Measurements from ENCODE around the gene PSMB5. TPM values are rescaled to one million over a fixed set of nuclear protein-coding genes. Genes with fewer than 3 reads are reported as not detected.

The PSMB5 gene
- total RNA-seq, 6 experiments from 2014 or later: 51.2 to 93.5 (median 59.1) TPM

DNA sequence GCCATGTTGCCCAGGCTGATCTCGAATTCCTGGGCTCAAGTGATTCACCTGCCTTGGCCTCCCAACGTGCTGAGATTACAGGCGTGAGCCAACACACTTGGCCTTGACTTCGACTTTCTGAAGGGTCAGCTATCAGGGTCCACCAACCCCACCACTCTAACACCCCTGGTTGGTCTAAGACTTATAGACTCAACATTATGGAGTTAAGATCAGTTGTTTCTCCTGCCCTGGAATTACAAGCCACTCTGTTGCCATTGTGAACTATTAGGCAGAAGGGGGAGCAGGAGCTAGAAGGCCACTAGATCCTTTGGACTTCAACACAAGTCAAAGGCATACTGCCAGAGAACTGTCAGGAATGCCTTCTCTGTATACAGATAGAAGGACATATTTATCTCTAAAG, 5.4 kb upstream of the PSMB5 start:
- H3K4me1 ChIP-seq: peaks cover 0 to 6% (median 0%) of the 10 kb centered on the region in 4 donors
- intact Hi-C loops (cut with DNase I): no loop called here
- 93% methylated on average over 4 of the region's 4 CpGs for WGBS (ENCODE audit: insufficient coverage, low coverage, low lambda C conversion rate, missing lambda C conversion rate)
- H3K4me3 ChIP-seq: no peak overlapping the region
- no peak for DNase-seq
- TF ChIP-seq CTCF (IDR thresholded peaks at IDR 0.05): no peak
- no peak for TF ChIP-seq POLR2A (IDR thresholded peaks at IDR 0.05)
- H3K36me3 ChIP-seq: no peaks in the 10 kb centered on the region
- ATAC-seq: no peak
- no peaks in the 10 kb centered on the region for H3K9me3 ChIP-seq
- no peak overlapping the region for H3K27ac ChIP-seq
- no peaks in the 10 kb centered on the region for H3K27me3 ChIP-seq

DNA sequence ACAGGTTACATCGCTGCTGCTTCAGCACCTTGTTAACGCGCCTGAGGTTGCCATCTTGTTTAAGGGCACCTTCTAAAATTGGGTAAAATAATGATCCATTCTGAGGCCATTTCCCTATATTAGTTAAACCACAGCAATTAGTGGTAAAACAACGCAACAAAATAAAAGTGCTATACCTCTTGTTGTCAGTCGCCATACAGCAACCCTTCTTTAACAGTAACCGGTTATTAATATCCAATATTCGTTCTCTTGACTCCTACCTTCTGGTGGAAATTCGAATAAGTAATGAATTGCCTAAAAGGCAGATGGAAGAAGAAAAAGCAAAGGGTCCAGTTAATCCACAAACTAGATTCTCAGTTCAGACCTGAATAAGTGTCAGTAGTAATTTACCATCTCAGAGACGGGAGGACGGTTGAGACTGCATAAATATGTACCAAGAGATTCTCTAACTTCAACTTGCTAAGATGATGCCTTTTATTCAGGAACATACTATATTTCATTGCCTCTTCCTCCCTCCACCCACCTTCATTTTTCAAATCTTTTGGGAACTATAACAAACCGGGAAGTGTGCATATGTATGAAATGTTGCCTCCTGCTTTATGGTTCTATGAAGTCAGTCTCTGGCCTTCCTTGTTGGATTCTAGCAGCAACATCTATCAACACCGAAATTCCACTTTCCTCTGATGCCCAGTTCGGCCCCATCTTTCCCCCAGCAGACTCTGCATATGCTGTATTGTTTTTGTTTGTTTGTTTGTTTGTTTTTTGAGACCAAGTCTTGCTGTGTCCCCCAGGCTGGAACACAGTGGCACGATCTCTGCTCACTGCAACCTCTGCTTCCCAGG, 824 bp upstream of the PSMB5 start:
- no peaks in the 10 kb centered on the region for H3K27me3 ChIP-seq
- DNase-seq (no peak), ATAC-seq (no peak)
- peaks cover 0 to 27% (median 7%) of the 10 kb centered on the region in 4 donors for H3K36me3 ChIP-seq
- intact Hi-C loops (cut with DNase I): no loop called here
- H3K4me1 ChIP-seq: peaks cover 0 to 13% (median 3%) of the 10 kb centered on the region in 4 donors
- H3K4me3 ChIP-seq: peak overlapping the region; percentile 83 to 96 (median 85)
- 72% methylated on average over 14 of the region's 14 CpGs for WGBS (ENCODE audit: insufficient coverage, low coverage, low lambda C conversion rate, missing lambda C conversion rate)
- no peaks in the 10 kb centered on the region for H3K9me3 ChIP-seq
- peak overlapping the region; percentile 80 to 92 (median 82) for H3K27ac ChIP-seq
- TF ChIP-seq CTCF (IDR thresholded peaks at IDR 0.05) (no peak), POLR2A (IDR thresholded peaks at IDR 0.05) (no peak)

GRCh38 chr14:23033801-23034497, 751 bp downstream of the PSMB5 start:
- Histone ChIP-seq H3K27ac (peak overlapping the region; percentile 80 to 92 (median 82)), H3K27me3 (no peaks in the 10 kb centered on the region), H3K4me3 (peak overlapping the region; percentile 83 to 96 (median 85)), H3K36me3 (peaks cover 0 to 37% (median 7%) of the 10 kb centered on the region in 4 donors), H3K4me1 (peaks cover 0 to 13% (median 3%) of the 10 kb centered on the region in 4 donors), H3K9me3 (no peaks in the 10 kb centered on the region)
- intact Hi-C loops (cut with DNase I): no loop called here
- DNase-seq (no peak), ATAC-seq (peak in 1 of 4 donors; percentile 2)
- WGBS (ENCODE audit: insufficient coverage, low coverage, low lambda C conversion rate, missing lambda C conversion rate): 45% methylated on average over 13 of the region's 17 CpGs
- TF ChIP-seq CTCF (IDR thresholded peaks at IDR 0.05) (no peak), POLR2A (IDR thresholded peaks at IDR 0.05) (no peak)

DNA sequence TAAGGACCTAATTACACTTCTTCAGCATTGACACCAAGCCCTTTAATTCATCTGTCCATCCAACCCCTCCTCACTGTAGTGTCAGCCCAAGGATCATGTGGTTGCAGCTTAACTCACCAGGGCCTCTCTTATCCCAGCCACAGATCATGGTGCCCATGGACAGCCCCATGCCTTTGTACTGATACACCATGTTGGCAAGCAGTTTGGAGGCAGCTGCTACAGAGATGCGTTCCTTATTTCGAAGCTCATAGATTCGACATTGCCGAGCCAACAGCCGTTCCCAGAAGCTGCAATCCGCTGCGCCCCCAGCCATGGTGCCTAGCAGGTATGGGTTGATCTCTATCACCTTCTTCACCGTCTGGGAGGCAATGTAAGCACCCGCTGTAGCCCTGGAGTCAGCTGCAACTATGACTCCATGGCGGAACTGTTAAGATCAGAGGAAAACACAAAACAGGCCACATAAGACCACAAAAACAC, 1.4 kb downstream of the PSMB5 start:
- Histone ChIP-seq H3K27ac (no peak overlapping the region), H3K36me3 (peaks cover 0 to 41% (median 7%) of the 10 kb centered on the region in 4 donors), H3K4me3 (peak overlapping the region in 1 of 3 donors; percentile 83), H3K27me3 (no peaks in the 10 kb centered on the region), H3K4me1 (peaks cover 0 to 13% (median 3%) of the 10 kb centered on the region in 4 donors), H3K9me3 (no peaks in the 10 kb centered on the region)
- ATAC-seq (no peak), DNase-seq (no peak)
- intact Hi-C loops (cut with DNase I): no loop called here
- TF ChIP-seq CTCF (IDR thresholded peaks at IDR 0.05): no peak
- no peak for TF ChIP-seq POLR2A (IDR thresholded peaks at IDR 0.05)
- WGBS (ENCODE audit: insufficient coverage, low coverage, low lambda C conversion rate, missing lambda C conversion rate): 96% methylated on average over 8 of the region's 10 CpGs

All from right lobe of liver (tissue), 6 donors.